ENCODE results near the gene PARD3B. TPM values are rescaled to one million over a fixed set of nuclear protein-coding genes. Genes with fewer than 3 reads are reported as not detected.

Gene PARD3B
- total and polyA plus RNA-seq, 2 of the 4 experiments (the other 2 are of a cell fraction): 3.3 to 15.6 TPM

DNA sequence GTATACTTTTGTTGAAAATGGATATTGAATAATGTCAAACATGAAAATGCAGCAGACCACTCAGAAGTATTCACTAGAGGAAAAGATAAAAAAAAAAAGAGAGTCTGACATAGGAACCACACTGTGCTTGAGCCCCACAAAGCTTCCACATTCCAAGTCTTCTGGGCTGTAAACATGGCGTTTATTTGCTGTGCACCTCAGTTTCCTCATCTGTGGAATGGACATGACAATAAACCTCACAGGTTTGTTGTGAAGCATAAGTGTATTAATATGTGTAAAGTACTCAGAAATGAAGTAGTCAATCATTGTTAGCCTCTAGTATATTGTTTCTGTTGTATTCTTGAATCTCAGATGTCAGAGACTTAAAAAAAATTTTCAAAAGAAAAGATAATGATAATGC is 611.2 kb downstream of the PARD3B start:
- no TSS peak for BruUV-seq (replicated peaks)
- H3K79me1 ChIP-seq (ENCODE audit: low read depth in 1 of 2, low read length in 2 of 2): 0 out of 4 replicates have a peak, but pooled peaks cover 0 to under 1% of the 10 kb centered on the region in 2 experiments
- 0 out of 2 replicates have a peak, but pooled peaks cover 2% of the 10 kb centered on the region for H3K9me1 ChIP-seq (ENCODE audit: insufficient read depth, low read length)
- H2BK15ac ChIP-seq (ENCODE audit: low read depth, low read length): no peak overlapping the region
- no peak overlapping the region for H2AK9ac ChIP-seq (replicated peaks; ENCODE audit: low read depth, low read length, poor library complexity)
- no peak overlapping the region for H3K4me2 ChIP-seq (ENCODE audit: low read depth, low read length)
- no peak overlapping the region for H3K4me3 ChIP-seq (ENCODE audit: insufficient read depth, low read depth, low read length)
- no peak overlapping the region for H2BK20ac ChIP-seq (ENCODE audit: low read depth, low read length)
- H2BK5ac ChIP-seq (ENCODE audit: low read depth, low read length, poor library complexity, severe bottlenecking): no peak overlapping the region
- H4K91ac ChIP-seq (ENCODE audit: insufficient read depth, low read depth, low read length): no peak overlapping the region
- intact Hi-C loops (cut with micrococcal nuclease): no loop called here
- in situ Hi-C loops (cut with MboI; ENCODE audit: low sequenced_read_pairs): no loop called here
- ChIA-PET CTCF (no interaction called here), POLR2A (ENCODE audit: unreplicated experiment) (no interaction called here)
- H3K23ac ChIP-seq (ENCODE audit: low read depth, low read length): no peak overlapping the region
- peaks cover under 1% of the 10 kb centered on the region; the same call in 1 of the 2 replicates for H3K4me1 ChIP-seq (ENCODE audit: control insufficient read depth, insufficient read depth, low read length)
- no peak overlapping the region for H2BK120ac ChIP-seq (ENCODE audit: low read depth, low read length)
- DNase-seq: no peak
- H3K36me3 ChIP-seq (ENCODE audit: control insufficient read depth, insufficient read depth, low read length): peaks cover 3% of the 10 kb centered on the region
- WGBS, 2 experiments (ENCODE audit: extremely low coverage in 2 of 2, insufficient read length in 1 of 2): 60% methylated on average over 1 of the region's 1 CpG; no CpG with 5 or more reads in 1 of the 2 experiments
- no peak overlapping the region for H4K8ac ChIP-seq (ENCODE audit: low read depth in 2 of 2, low read length in 2 of 2)
- no peak overlapping the region for H2AFZ ChIP-seq (replicated peaks; ENCODE audit: low read length, poor library complexity)
- no peak overlapping the region for H2AK5ac ChIP-seq (ENCODE audit: low read depth, low read length)
- H3K14ac ChIP-seq (replicated peaks; ENCODE audit: low read depth, low read length): no peak overlapping the region
- H3K18ac ChIP-seq (ENCODE audit: low read depth, low read length): no peak overlapping the region
- dilution Hi-C loops (cut with HindIII; ENCODE audit: low sequenced_read_pairs, unreplicated experiment): no loop called here
- no peak for ATAC-seq (ENCODE audit: low read depth)
- no peak for TF ChIP-seq RFX5 (IDR thresholded peaks at IDR 0.05; ENCODE audit: low read depth, low read length)
- no peak for TF ChIP-seq MAFK (IDR thresholded peaks at IDR 0.05; ENCODE audit: low read depth, low read length)
- no peak for TF ChIP-seq RCOR1 (IDR thresholded peaks at IDR 0.05; ENCODE audit: insufficient replicate concordance, low read length)
- no peak for TF ChIP-seq MAZ (IDR thresholded peaks at IDR 0.05; ENCODE audit: borderline replicate concordance, low read depth, low read length)
- no peak for TF ChIP-seq SMC3 (IDR thresholded peaks at IDR 0.05; ENCODE audit: low read depth, low read length)
- no peak overlapping the region for H4K5ac ChIP-seq (ENCODE audit: low read depth, low read length)
- no peak overlapping the region for H3K27ac ChIP-seq (ENCODE audit: insufficient read depth, low read length)
- no peaks in the 10 kb centered on the region for H3K27me3 ChIP-seq (ENCODE audit: control insufficient read depth, insufficient read depth, low read length)
- H3K56ac ChIP-seq (ENCODE audit: extremely low read depth, insufficient read depth, low read length): no peak overlapping the region
- H3K9me3 ChIP-seq (ENCODE audit: control insufficient read depth, insufficient read depth, low read length): no peaks in the 10 kb centered on the region
- no peak overlapping the region for H3K9ac ChIP-seq (ENCODE audit: low read depth, low read length)
- no peaks in the 10 kb centered on the region for H4K20me1 ChIP-seq (ENCODE audit: insufficient read depth, low read length)
- no peak overlapping the region for H3K4ac ChIP-seq (ENCODE audit: low read depth, low read length)
